ENCODE measurements around the gene C15orf39.

- TF ChIP-seq CTCF (conservative IDR thresholded peaks at IDR 0.05): no peak
- TF ChIP-seq EZH2 (IDR thresholded peaks at IDR 0.05; ENCODE audit: low read depth): no peak
Measured at GRCh38 chr15:75164625-75165350, 36.9 kb upstream of the C15orf39 start.
